GM21360 (cell line): Measurements from ENCODE around the gene RIC1.
A peak's percentile ranks its signal among the peaks of the same experiment; 100 is the strongest.
"Not testable (repeated sequence)": the region's sequence is repeated elsewhere in the genome, so short reads cannot be mapped to it uniquely, and the experiment has no call there.

ENCODE experiments used
- ATAC-seq: cut with Tn5 transposase; IDR thresholded peaks from one replicate; pipeline ENCODE4 v1.9.1; 2021; ENCODE audit warnings: mild to moderate bottlenecking, moderate library complexity; ENCODE audit not compliant: unreplicated experiment

The RIC1 gene

GRCh38 chr9:5628530-5629311, at the start of gene RIC1:
RIC1 (plus strand) TSS chr9:5629107; CDS start chr9:5629310, 203 bp downstream.
- peak; percentile 55 for ATAC-seq

- no peak for ATAC-seq
These were observed 49.0 kb upstream of the RIC1 start for GRCh38 chr9:5579881-5580280.

- no peak for ATAC-seq
These were observed 48.3 kb upstream of the RIC1 start for GRCh38 chr9:5580650-5581049.

- ATAC-seq: not testable (repeated sequence)
These were observed 47.2 kb upstream of the RIC1 start for GRCh38 chr9:5581706-5582105.

- ATAC-seq: peak; percentile 61
These were observed 46.1 kb upstream of the RIC1 start for GRCh38 chr9:5582835-5583195.

- no peak for ATAC-seq
These were observed 42.5 kb upstream of the RIC1 start for GRCh38 chr9:5586391-5586802.

- no peak for ATAC-seq
These were observed 41.9 kb upstream of the RIC1 start for GRCh38 chr9:5587024-5587423.

GRCh38 chr9:5592231-5592630, 36.7 kb upstream of the RIC1 start:
- no peak for ATAC-seq

- ATAC-seq: no peak
These were observed 36.0 kb upstream of the RIC1 start for GRCh38 chr9:5592904-5593303.

- peak; percentile 50 for ATAC-seq
These were observed 35.0 kb upstream of the RIC1 start for GRCh38 chr9:5593904-5594303.

- ATAC-seq: no peak
These were observed 32.7 kb upstream of the RIC1 start for GRCh38 chr9:5596173-5596572.

GRCh38 chr9:5608298-5609225, 20.3 kb upstream of the RIC1 start:
- ATAC-seq: peak; percentile 65

GRCh38 chr9:5609226-5609596, 19.7 kb upstream of the RIC1 start:
- no peak for ATAC-seq

GRCh38 chr9:5610491-5610890, 18.4 kb upstream of the RIC1 start:
- no peak for ATAC-seq

- no peak for ATAC-seq
These were observed 17.4 kb upstream of the RIC1 start for GRCh38 chr9:5611321-5612184.

- ATAC-seq: no peak
These were observed 16.7 kb upstream of the RIC1 start for GRCh38 chr9:5612185-5612530.

- no peak for ATAC-seq
These were observed 14.7 kb upstream of the RIC1 start for GRCh38 chr9:5614192-5614591.

GRCh38 chr9:5614985-5615384, 13.9 kb upstream of the RIC1 start:
- ATAC-seq: no peak

GRCh38 chr9:5617749-5618148, 11.2 kb upstream of the RIC1 start:
- ATAC-seq: peak; percentile 93

GRCh38 chr9:5620494-5620893, 8.4 kb upstream of the RIC1 start:
- ATAC-seq: no peak

- ATAC-seq: no peak
These were observed 7.6 kb upstream of the RIC1 start for GRCh38 chr9:5621327-5621726.
